Transverse colon (tissue), 4 donors: Measurements from ENCODE around the gene TNIP3. TPM values are rescaled to one million over a fixed set of nuclear protein-coding genes. Genes with fewer than 3 reads are reported as not detected.

Experiments used
- DNase-seq: peaks from one replicate; pipeline ENCODE4 v3.0.0-alpha.2; 2019
- H3K27ac ChIP-seq, 4 donors: fragments of 200-600 bp; sonication (generic); 2 replicates each; pipeline ENCODE4 v1.5.1; 2016 to 2018; ENCODE audit warnings: inconsistent platforms in 4 of 4
- H3K27me3 ChIP-seq: fragments of 200-600 bp; sonication (generic); 2 replicates; pipeline ENCODE4 v1.5.1; 2017; ENCODE audit warnings: inconsistent platforms
- H3K36me3 ChIP-seq, 4 donors: fragments of 200-600 bp; sonication (generic); 2 replicates each; pipeline ENCODE4 v1.5.1; 2017 to 2019; ENCODE audit warnings: inconsistent platforms in 4 of 4
- H3K4me1 ChIP-seq, 4 donors: fragments of 200-600 bp; sonication (generic); 2 replicates each; pipeline ENCODE4 v1.5.1; 2017 to 2020; ENCODE audit warnings: inconsistent platforms in 4 of 4
- H3K4me3 ChIP-seq, 4 donors: fragments of 200-600 bp; sonication (generic); 1 replicate in 1 of 4; 2 replicates in 3 of 4; pipeline versions ENCODE4 v1.5.1 to v1.6.1; 2017 to 2019; ENCODE audit warnings: inconsistent platforms in 4 of 4
- H3K9me3 ChIP-seq, 2 donors: fragments of 200-600 bp; sonication (generic); 2 replicates each; pipeline ENCODE4 v1.5.1; 2017 to 2019; ENCODE audit warnings: inconsistent platforms in 2 of 2
- EP300 ChIP-seq: sonication (generic); formaldehyde crosslinking; IDR thresholded peaks from one replicate; pipeline ENCODE4 v1.6.1; 2017; ENCODE audit warnings: antibody characterized with exemption, low read depth
- POLR2A ChIP-seq: fragments of 450-650 bp; IDR thresholded peaks from one replicate; pipeline ENCODE4 v1.6.1; 2016; ENCODE audit warnings: antibody characterized with exemption, mild to moderate bottlenecking, moderate library complexity
- POLR2AphosphoS5 ChIP-seq, 3 donors: sonication (generic); formaldehyde crosslinking; IDR thresholded peaks; one replicate each; pipeline ENCODE4 v1.6.1; 2016; ENCODE audit warnings: antibody characterized with exemption in 3 of 3
- WGBS, 2 donors: methylation state at CpG; one replicate each; pipeline ENCODE4 v1.1.5; 2018; ENCODE audit warnings: low coverage in 1 of 2; 5-methylcytosine and 5-hydroxymethylcytosine counted together
- in situ Hi-C, 4 donors: fragments of 200-750 bp; cut with MboI; loops; one replicate each; pipeline versions ENCODE4 v1.15.0 to v1.15.1; 2017; ENCODE audit warnings: low sequenced_read_pairs in 3 of 4, low pct_ligation_motif_present in 1 of 4, low pct_unique_long_range_greater_than_20kb in 1 of 4
- intact Hi-C: fragments of 100-400 bp; cut with DNase I; formaldehyde crosslinking; loops from one replicate; pipeline ENCODE4 v1.15.1; 2023; ENCODE audit warnings: low total_unique reads
- total RNA-seq, 4 donors: library from RNA; depleted of rRNA; stranded (reverse); fragments of >200 nt; gene quantifications; one replicate each; pipeline ENCODE4 v1.1.0, GENCODE V29; 2016
- TF ChIP-seq, protein P1 (sequence below), 5 experiments: fragments of 200-600 bp in 3 of 5; fragments of 450-650 bp in 2 of 5; sonication (generic) in 3 of 5; IDR thresholded peaks; 1 replicate in 2 of 5; 2 replicates in 3 of 5; pipeline ENCODE4 v1.5.1; 2016 to 2017; ENCODE audit warnings: antibody characterized with exemption in 5 of 5, inconsistent platforms in 3 of 5, mild to moderate bottlenecking in 2 of 5, moderate library complexity in 1 of 5

Gene TNIP3
- total RNA-seq, 4 donors from 2014 or later: 0.41 to 1.8 (median 0.79) TPM; not detected in 1

DNA sequence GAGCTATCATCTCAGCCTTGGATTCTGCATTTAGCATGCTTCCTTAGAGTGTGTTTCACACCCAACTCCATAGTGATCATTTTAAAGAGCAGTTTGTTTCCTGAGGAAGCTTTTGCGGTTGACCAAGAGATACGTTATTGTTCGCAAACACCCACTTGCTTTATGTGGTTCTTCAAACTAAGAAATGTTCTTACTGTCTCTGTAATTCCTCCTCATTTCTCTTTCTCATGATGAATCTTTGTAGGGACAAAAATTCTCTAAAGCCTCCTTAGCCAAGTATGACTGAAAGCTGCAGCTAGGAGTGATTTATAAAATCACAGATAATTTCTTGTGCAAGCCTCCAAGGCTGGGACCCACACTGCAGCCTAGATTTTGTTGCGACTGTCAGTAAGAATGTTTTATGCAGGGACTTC, 10.0 kb downstream of the TNIP3 start:
- WGBS, 2 donors: 56 to 76% methylated on average over 3 to 4 of the region's 4 CpGs
- intact Hi-C loops: no loop called here
- H3K36me3 ChIP-seq: no peaks in the 10 kb centered on the region
- no peak for TF ChIP-seq POLR2AphosphoS5 (IDR thresholded peaks at IDR 0.05)
- TF ChIP-seq POLR2A: no peak
- TF ChIP-seq, protein P1, sequence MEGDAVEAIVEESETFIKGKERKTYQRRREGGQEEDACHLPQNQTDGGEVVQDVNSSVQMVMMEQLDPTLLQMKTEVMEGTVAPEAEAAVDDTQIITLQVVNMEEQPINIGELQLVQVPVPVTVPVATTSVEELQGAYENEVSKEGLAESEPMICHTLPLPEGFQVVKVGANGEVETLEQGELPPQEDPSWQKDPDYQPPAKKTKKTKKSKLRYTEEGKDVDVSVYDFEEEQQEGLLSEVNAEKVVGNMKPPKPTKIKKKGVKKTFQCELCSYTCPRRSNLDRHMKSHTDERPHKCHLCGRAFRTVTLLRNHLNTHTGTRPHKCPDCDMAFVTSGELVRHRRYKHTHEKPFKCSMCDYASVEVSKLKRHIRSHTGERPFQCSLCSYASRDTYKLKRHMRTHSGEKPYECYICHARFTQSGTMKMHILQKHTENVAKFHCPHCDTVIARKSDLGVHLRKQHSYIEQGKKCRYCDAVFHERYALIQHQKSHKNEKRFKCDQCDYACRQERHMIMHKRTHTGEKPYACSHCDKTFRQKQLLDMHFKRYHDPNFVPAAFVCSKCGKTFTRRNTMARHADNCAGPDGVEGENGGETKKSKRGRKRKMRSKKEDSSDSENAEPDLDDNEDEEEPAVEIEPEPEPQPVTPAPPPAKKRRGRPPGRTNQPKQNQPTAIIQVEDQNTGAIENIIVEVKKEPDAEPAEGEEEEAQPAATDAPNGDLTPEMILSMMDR (IDR thresholded peaks at IDR 0.05): no peak
- TF ChIP-seq EP300: no peak
- no peaks in the 10 kb centered on the region for H3K27me3 ChIP-seq
- H3K9me3 ChIP-seq: no peaks in the 10 kb centered on the region
- peaks cover 0 to 14% (median 4%) of the 10 kb centered on the region in 4 donors for H3K4me1 ChIP-seq
- DNase-seq: no peak
- no peak overlapping the region for H3K4me3 ChIP-seq
- H3K27ac ChIP-seq: no peak overlapping the region
- in situ Hi-C loops: no loop called here

DNA sequence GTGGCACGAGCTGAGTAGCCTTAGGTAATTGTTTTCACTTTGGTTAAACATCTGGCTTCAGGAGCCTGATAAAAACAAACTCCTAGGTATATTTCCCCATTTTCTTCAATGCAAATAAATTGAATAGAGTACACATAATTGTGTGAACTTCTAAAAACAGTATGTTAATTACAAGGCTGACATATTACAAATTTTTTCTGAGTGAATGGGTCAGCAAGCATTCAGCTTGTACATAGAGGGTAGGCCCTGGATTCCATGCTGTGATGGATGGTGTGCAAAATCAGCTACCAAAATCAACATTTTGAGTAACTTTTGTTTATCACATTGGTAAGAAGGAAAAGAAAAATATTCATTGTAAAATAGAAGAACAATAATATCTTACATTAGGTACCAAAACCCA, 12.2 kb downstream of the TNIP3 start:
- no peaks in the 10 kb centered on the region for H3K36me3 ChIP-seq
- no peaks in the 10 kb centered on the region for H3K27me3 ChIP-seq
- 83 to 91% methylated on average over 1 of the region's 1 CpG for WGBS, 2 donors
- intact Hi-C loops (no loop called here), in situ Hi-C loops (no loop called here)
- TF ChIP-seq POLR2AphosphoS5 (IDR thresholded peaks at IDR 0.05): no peak
- no peak for TF ChIP-seq POLR2A
- TF ChIP-seq EP300: no peak
- TF ChIP-seq, protein P1 (IDR thresholded peaks at IDR 0.05): no peak
- peaks cover 0 to 8% (median 4%) of the 10 kb centered on the region in 4 donors for H3K4me1 ChIP-seq
- H3K4me3 ChIP-seq: no peak overlapping the region
- no peak for DNase-seq
- H3K9me3 ChIP-seq: no peaks in the 10 kb centered on the region
- H3K27ac ChIP-seq: no peak overlapping the region

DNA sequence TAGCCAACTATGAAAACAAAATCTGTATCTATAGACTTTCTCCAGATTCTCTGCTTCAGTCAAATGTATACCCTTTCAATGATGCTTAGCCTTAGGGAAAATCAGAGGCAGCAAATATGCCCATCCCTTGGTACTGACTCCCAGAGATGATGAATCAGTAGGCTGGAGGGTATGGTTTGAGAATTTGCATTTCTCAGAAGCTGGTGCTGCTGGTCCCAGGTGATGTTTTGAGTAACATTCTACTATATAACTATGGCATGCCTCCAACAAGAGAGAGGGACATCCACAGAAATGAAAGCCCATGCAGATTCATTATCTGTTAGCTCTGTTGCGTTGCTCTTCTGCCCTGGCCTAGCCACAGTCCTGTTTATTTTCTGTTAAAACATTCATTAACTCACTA, 13.6 kb downstream of the TNIP3 start:
- H3K9me3 ChIP-seq: no peaks in the 10 kb centered on the region
- whole genome bisulfite sequencing, 2 donors: 90% methylated on average over 1 of the region's 1 CpG
- H3K4me1 ChIP-seq: no peaks in the 10 kb centered on the region
- intact Hi-C loops (no loop called here), in situ Hi-C loops (no loop called here)
- no peak for TF ChIP-seq EP300
- TF ChIP-seq POLR2AphosphoS5 (IDR thresholded peaks at IDR 0.05): no peak
- TF ChIP-seq, protein P1 (IDR thresholded peaks at IDR 0.05): no peak
- no peaks in the 10 kb centered on the region for H3K36me3 ChIP-seq
- no peaks in the 10 kb centered on the region for H3K27me3 ChIP-seq
- DNase-seq: no peak
- no peak overlapping the region for H3K4me3 ChIP-seq
- H3K27ac ChIP-seq: no peak overlapping the region

DNA sequence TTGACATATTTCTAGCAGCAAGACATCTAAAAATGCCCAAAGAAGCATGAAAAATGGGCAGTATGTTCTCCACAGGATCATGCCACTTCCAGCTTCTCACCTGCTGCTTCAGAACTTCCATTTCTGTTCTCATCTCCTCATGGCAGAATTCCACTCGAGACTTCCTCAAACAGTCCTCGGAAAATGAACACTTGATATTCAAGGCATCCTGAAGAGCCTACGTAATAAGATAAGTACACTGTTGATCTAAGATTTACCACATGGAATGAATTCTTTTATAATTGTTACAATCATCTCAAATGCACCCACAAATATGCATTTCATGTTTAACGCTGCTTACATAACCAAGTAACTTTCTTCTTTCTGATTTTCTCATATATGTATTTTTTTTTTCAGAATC, 14.1 kb downstream of the TNIP3 start:
- in situ Hi-C loops: no loop called here
- Histone ChIP-seq H3K27ac (no peak overlapping the region), H3K36me3 (no peaks in the 10 kb centered on the region), H3K27me3 (no peaks in the 10 kb centered on the region), H3K9me3 (no peaks in the 10 kb centered on the region), H3K4me3 (no peak overlapping the region), H3K4me1 (no peaks in the 10 kb centered on the region)
- TF ChIP-seq POLR2A (no peak), POLR2AphosphoS5 (IDR thresholded peaks at IDR 0.05) (no peak), EP300 (no peak)
- TF ChIP-seq, protein P1 (IDR thresholded peaks at IDR 0.05): no peak
- no peak for DNase-seq
- intact Hi-C loops: no loop called here
- 91 to 95% methylated on average over 4 of the region's 4 CpGs for WGBS, 2 donors
